Fibroblast of lung (primary cell): Measurements from ENCODE around the gene AREL1.

Source experiments
- EZH2 ChIP-seq: IDR thresholded peaks from 2 replicates; pipeline ENCODE4 v1.5.1; 2012; ENCODE audit warnings: low read length, control low read depth, mild to moderate bottlenecking; ENCODE audit errors: missing control alignments
- TF ChIP-seq, protein P1 (sequence below), 2 donors: IDR thresholded peaks in 1 of 2; conservative IDR thresholded peaks in 1 of 2; 1 replicate in 1 of 2; 2 replicates in 1 of 2; pipeline ENCODE4 v1.5.1; 2011 to 2012; ENCODE audit warnings: low read length in 2 of 2, control low read depth in 1 of 2, inconsistent platforms in 1 of 2, low read depth in 1 of 2, mild to moderate bottlenecking in 1 of 2

DNA sequence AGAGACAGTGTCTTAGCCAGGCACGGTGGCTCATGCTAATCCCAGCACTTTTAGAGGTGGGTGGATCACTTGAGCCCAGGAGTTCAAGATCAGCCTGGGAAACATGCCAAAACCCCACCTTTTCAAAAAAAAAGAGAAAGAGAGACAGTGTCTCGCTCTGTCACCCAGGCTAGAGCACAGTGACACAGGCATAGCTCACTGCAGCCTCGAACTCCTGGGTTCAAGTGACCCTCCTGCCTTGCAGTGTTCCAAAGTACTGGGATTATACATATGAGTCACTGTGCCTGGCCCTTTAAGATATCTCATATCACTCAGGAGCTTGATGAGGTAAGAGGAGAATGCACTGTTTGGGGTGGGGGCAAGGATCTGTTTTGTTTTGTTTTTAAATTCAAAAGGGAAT lies 52.7 kb downstream of the AREL1 start:
- TF ChIP-seq, protein P1, sequence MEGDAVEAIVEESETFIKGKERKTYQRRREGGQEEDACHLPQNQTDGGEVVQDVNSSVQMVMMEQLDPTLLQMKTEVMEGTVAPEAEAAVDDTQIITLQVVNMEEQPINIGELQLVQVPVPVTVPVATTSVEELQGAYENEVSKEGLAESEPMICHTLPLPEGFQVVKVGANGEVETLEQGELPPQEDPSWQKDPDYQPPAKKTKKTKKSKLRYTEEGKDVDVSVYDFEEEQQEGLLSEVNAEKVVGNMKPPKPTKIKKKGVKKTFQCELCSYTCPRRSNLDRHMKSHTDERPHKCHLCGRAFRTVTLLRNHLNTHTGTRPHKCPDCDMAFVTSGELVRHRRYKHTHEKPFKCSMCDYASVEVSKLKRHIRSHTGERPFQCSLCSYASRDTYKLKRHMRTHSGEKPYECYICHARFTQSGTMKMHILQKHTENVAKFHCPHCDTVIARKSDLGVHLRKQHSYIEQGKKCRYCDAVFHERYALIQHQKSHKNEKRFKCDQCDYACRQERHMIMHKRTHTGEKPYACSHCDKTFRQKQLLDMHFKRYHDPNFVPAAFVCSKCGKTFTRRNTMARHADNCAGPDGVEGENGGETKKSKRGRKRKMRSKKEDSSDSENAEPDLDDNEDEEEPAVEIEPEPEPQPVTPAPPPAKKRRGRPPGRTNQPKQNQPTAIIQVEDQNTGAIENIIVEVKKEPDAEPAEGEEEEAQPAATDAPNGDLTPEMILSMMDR (conservative IDR thresholded peaks at IDR 0.05 in 1 of 2, IDR thresholded peaks at IDR 0.05 in 1 of 2; ENCODE audit: low read depth in 1 of 2, low read length in 2 of 2): no peak
- no peak for TF ChIP-seq EZH2
